Globus pallidus (tissue), 1 donor: ENCODE measurements around the gene FAM83D.
A peak's percentile ranks its signal among the peaks of the same experiment; 100 is the strongest.

Experiments
- DNase-seq: peaks from one replicate; pipeline ENCODE4 v3.0.0-alpha.2; 2015; ENCODE audit warnings: low spot score

FAM83D gene

GRCh38 chr20:38894091-38894847 lies 31.9 kb upstream of the FAM83D start:
- DNase-seq = no peak

- no peak for DNase-seq
Measured at GRCh38 chr20:38895098-38895949, 30.9 kb upstream of the FAM83D start.

- no peak for DNase-seq
Measured at GRCh38 chr20:38896009-38896594, 30.1 kb upstream of the FAM83D start.

- no peak for DNase-seq
Measured at GRCh38 chr20:38897267-38897666, 28.9 kb upstream of the FAM83D start.

GRCh38 chr20:38900606-38901005 lies 25.6 kb upstream of the FAM83D start:
- DNase-seq = peak; percentile 12

GRCh38 chr20:38902601-38903000 lies 23.6 kb upstream of the FAM83D start:
- no peak for DNase-seq

- no peak for DNase-seq
Measured at GRCh38 chr20:38903335-38903734, 22.9 kb upstream of the FAM83D start.

- no peak for DNase-seq
Measured at GRCh38 chr20:38905375-38905774, 20.8 kb upstream of the FAM83D start.

- no peak for DNase-seq
Measured at GRCh38 chr20:38907918-38908677, 18.1 kb upstream of the FAM83D start.

- DNase-seq = no peak
Measured at GRCh38 chr20:38915355-38915754, 10.9 kb upstream of the FAM83D start.

- no peak for DNase-seq
Measured at GRCh38 chr20:38917657-38918056, 8.6 kb upstream of the FAM83D start.

GRCh38 chr20:38918172-38918571 lies 8.0 kb upstream of the FAM83D start:
- DNase-seq = no peak

GRCh38 chr20:38919683-38920082 lies 6.5 kb upstream of the FAM83D start:
- DNase-seq = no peak

GRCh38 chr20:38920411-38920810 lies 5.8 kb upstream of the FAM83D start:
- DNase-seq = no peak

- DNase-seq = no peak
Measured at GRCh38 chr20:38920851-38921250, 5.4 kb upstream of the FAM83D start.

GRCh38 chr20:38924718-38925117 lies 1.5 kb upstream of the FAM83D start:
- DNase-seq = no peak

- no peak for DNase-seq
Measured at GRCh38 chr20:38926934-38927616, 858 bp downstream of the FAM83D start.

GRCh38 chr20:38927902-38928578 lies 1.8 kb downstream of the FAM83D start:
- DNase-seq = no peak

- no peak for DNase-seq
Measured at GRCh38 chr20:38930242-38930569, 4.0 kb downstream of the FAM83D start.

GRCh38 chr20:38931984-38932383 lies 5.8 kb downstream of the FAM83D start:
- DNase-seq = no peak

GRCh38 chr20:38932457-38933120 lies 6.4 kb downstream of the FAM83D start:
- no peak for DNase-seq
